RPMI7951 (cell line): Measurements from ENCODE around the gene MAPK13. TPM values are rescaled to one million over a fixed set of nuclear protein-coding genes. Genes with fewer than 3 reads are reported as not detected.
"Not testable (repeated sequence)": the region's sequence is repeated elsewhere in the genome, so short reads cannot be mapped to it uniquely, and the experiment has no call there.

Experiments used
- DNase-seq: peaks from one replicate; pipeline ENCODE4 v3.0.0-alpha.2; 2012; ENCODE audit warnings: low read depth
- total RNA-seq: library from RNA; depleted of rRNA; stranded (reverse); fragments of >200 nt; shearing (Covaris generic); gene quantifications from 2 replicates; pipeline ENCODE4 v1.2.3, GENCODE V29; 2014

MAPK13 gene
- total RNA-seq, 1 experiment from 2014 or later: 0.96 TPM

DNA sequence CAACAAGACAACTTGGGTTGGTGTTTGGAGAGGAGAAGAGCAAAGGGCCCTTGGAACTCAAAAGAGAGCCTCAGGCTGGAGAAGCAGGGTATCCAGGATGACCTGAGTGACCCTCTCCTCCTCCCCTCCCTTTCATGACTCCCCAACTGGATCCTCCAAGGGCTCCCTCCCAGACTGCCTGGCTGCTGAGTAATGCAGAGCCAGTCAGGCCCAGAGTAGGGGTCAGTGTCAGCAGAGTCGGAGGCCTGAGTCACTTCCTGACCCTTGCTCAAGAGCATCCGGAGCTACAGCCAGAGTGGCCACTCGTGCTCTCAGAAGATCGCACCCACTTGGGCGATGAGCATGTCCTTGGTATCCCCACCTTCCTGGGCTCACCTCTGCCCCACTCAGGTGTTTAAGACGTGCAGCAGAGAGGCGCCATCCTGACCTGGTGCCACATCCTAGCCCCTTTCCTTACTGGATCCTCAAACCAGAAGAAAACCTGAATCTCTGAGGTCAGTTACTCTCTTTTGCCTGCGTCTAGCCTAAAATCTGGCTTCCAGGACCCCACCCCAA, 2.8 kb upstream of the MAPK13 start:
- DNase-seq: peak; percentile 93

GRCh38 chr6:36128073-36128472, 2.2 kb upstream of the MAPK13 start:
- DNase-seq: no peak

DNA sequence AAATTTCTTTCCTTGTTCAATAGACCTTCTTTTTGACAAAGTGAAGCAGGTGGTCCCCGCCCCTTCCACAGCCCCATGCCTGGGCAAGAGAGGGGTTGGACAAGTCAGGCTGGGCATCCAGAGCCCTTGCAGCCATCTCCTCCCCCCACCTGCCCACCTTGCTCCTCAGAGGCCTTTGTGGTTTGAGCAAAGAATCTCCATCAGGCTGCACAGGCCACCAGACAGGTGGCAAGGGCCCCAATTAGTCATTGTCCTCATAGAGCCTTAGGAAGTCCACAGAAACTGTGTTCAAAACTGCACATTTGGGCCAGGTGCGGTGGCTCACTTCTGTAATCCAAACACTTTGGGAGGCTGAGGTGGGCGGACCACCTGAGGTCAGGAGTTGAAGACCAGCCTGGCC, 1.5 kb upstream of the MAPK13 start:
- DNase-seq: no peak

GRCh38 chr6:36129334-36129733, 979 bp upstream of the MAPK13 start:
- not testable (repeated sequence) for DNase-seq

GRCh38 chr6:36130667-36131510, 576 bp downstream of the MAPK13 start:
- DNase-seq: no peak

DNA sequence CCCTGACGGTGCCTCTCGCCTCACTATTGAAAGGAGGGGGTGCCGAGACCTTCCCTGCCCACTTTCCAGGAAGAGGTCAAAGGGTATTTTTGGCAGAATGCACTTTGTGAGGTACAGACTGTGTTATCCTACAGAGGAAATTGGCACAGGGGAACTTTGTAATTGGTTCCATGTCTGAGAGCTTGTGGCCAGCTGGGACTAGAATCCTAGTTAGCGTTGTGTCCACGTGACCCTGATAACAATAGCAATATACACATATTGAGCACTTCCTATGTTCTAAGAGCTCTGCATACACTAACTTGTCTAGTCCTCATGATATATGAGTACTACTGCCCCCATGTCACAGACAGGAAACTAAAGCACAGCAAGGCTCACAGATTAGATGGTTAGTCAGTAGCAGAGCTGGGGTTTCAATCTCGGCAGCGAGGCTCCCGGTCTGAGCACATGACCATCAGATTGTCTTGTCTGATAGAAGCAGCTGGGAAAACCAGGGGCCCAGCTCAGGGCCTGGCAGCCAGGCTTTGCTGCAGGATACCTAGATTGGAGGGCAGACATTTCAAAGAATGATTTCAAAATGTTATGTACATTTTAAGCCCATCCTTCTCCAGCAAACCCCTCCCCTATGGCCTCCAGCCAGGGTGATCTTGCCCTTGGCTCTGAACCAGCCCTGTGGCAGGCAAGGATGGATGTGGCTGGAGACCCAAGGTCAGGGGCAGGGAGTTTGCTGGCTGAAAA, 1.4 kb downstream of the MAPK13 start:
- DNase-seq: peak; percentile 76

DNA sequence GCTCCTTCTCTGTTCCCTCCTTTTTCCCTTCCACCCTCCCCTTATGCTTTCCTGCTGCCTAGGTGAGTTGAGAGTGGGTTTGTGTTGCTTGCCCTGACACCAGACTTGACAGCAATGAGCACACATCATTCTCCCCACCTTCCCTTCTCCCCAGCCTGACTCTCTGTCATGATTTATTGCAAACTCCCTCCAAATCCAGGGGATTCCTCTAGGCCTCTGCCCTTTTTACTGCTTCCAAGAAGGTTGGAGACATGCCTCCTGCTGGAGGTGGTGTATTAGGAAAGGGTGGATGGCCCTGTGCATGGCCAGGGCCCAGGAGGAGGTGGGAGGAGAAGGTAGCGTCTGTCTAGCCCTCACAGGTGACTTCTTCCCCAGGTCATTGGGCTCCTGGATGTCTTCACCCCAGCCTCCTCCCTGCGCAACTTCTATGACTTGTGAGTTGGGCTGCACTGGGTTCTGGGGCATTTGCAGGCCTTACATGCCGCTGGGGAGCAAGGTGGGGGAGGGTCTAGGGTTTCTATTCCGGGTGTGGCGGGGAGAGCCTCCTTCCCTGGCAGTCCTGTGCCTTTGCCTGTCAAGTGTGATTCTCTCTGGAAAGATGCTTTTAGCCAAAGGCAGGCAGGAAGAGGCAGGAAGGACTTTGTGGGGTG, 2.1 kb downstream of the MAPK13 start:
- no peak for DNase-seq

DNA sequence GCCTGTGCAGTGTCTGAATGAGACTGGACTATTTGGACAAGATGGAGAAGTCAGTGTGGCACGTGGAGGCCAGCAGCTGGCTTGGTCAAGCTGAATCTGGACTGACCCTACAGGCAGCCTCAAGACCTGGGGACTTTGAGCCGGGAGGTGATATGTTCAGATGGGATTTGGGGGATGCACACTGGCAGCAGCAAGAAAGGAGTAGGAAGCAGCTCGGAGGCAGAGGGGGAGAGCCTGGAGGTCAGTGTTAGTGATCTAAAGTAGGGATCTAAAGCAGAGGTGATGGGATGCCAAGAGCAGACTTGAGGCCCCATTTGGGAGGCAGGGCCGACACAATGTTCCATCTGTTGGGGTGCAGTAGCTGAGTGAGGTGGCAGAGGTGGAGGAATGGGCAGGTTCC, 2.8 kb downstream of the MAPK13 start:
- no peak for DNase-seq

GRCh38 chr6:36133912-36134311, 3.6 kb downstream of the MAPK13 start:
- no peak for DNase-seq

DNA sequence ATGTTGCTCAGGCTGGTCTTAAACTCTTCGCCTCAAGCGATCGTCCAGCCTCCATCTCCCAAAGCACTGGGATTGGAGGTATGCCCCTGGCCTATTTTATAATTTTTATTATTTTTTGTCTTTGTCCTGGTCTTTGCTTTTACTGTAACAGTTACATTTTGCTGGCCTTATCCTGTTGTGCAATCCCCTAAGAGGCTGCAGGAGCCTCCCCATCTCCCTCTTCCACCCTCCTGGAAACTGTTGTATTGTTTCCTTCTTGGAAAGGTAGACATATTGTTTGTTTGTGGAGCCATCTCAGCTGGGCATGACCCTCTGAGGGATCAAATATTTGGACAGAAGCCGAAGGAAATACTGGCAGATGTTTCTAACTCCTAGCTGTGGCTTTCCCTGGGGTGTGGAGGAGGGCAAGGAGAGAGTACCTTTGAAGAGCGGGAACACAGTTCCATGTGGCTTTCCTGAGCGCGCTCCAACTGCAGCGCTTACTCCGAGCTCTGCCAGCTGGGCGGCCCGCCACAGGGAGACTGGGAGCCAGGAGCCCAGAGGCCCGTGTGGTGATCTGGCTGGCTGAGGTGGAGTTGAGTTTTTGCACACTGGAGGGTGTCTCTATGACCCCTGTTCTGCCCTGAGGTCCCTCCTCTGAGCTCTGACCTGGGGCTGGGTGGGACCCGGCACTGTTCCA, 4.9 kb downstream of the MAPK13 start:
- DNase-seq: no peak

GRCh38 chr6:36136034-36136433, 5.7 kb downstream of the MAPK13 start:
- DNase-seq: no peak

GRCh38 chr6:36136551-36136950, 6.2 kb downstream of the MAPK13 start:
- DNase-seq: no peak

- DNase-seq: no peak
These were observed 8.4 kb downstream of the MAPK13 start for GRCh38 chr6:36138667-36139066.

DNA sequence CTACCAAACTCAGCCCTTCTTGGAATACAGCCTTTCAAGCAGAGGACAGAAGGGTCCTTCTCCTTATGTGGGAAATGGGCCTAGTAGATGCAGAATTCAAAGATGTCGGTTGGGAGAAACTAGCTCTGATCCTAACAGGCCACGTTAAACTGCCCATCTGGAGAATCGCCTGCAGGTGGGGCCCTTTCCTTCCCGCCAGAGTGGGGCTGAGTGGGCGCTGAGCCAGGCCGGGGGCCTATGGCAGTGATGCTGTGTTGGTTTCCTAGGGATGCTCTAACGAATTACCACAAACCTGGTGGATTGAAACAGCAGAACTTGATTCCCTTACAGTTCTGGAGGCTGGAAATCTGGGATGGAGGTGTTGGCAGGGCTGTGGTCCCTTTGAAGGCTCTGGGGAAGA, 9.1 kb downstream of the MAPK13 start:
- no peak for DNase-seq

GRCh38 chr6:36139991-36140710, 9.8 kb downstream of the MAPK13 start:
- DNase-seq: no peak

GRCh38 chr6:36141091-36141490, 10.8 kb downstream of the MAPK13 start:
- DNase-seq: no peak

DNA sequence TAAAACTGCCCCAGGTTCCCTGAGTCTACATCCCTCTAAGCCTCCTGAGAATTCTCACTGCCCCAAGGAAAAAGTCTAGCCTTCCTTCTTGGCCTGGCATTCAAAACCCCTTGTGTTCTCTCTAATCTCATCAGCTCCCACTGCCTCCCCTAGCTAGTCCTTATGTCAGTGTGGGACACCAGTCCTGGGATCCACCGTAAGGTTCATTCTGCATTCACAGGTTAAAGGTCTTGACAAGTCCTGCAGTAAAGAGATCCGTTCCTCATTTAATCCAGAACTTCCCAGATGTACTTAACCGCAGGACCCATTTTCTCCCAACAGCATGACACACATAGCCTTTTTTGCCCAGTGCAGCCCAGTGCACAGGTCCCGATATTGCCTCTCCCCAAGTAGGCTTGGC, 11.6 kb downstream of the MAPK13 start:
- DNase-seq: no peak

GRCh38 chr6:36142971-36143838, 12.9 kb downstream of the MAPK13 start:
- no peak for DNase-seq

GRCh38 chr6:36145495-36145894, 15.2 kb downstream of the MAPK13 start:
- DNase-seq: no peak

GRCh38 chr6:36147294-36147693, 17.0 kb downstream of the MAPK13 start:
- DNase-seq: no peak
